Measurements from ENCODE around the gene FCRL3. TPM values are rescaled to one million over a fixed set of nuclear protein-coding genes. Genes with fewer than 3 reads are reported as not detected.

FCRL3 gene
- total RNA-seq, 2 donors from 2014 or later, result 3.4 to 8.8 TPM

GRCh38 chr1:157703981-157704380 is 3.4 kb upstream of the FCRL3 start:
- Mint-ChIP-seq H3K4me1 (no peaks in the 10 kb centered on the region), H3K27me3 (peaks cover 19% of the 10 kb centered on the region), H3K4me3 (no peak overlapping the region), H3K27ac (no peak overlapping the region), H3K36me3 (ENCODE audit: low read depth) (peaks cover 2% of the 10 kb centered on the region)
- ATAC-seq (no peak), DNase-seq (no peak)
- H3K9me3 ChIP-seq (ENCODE audit: control insufficient read depth, low read length, poor library complexity, severe bottlenecking), result peaks cover 2% of the 10 kb centered on the region

GRCh38 chr1:157702308-157702825 is 1.8 kb upstream of the FCRL3 start:
- Mint-ChIP-seq H3K4me3 (no peak overlapping the region), H3K4me1 (peaks cover 2% of the 10 kb centered on the region), H3K27ac (no peak overlapping the region), H3K36me3 (ENCODE audit: low read depth) (peaks cover 2% of the 10 kb centered on the region), H3K27me3 (peaks cover 35% of the 10 kb centered on the region)
- H3K9me3 ChIP-seq (ENCODE audit: control insufficient read depth, low read length, poor library complexity, severe bottlenecking), result peaks cover 2% of the 10 kb centered on the region
- ATAC-seq (no peak), DNase-seq (no peak)

GRCh38 chr1:157700305-157700704 is 264 bp downstream of the FCRL3 start:
- Mint-ChIP-seq H3K27ac (no peak overlapping the region), H3K36me3 (ENCODE audit: low read depth) (peaks cover 2% of the 10 kb centered on the region), H3K27me3 (peaks cover 52% of the 10 kb centered on the region), H3K4me3 (peak overlapping the region; percentile 41), H3K4me1 (peaks cover 3% of the 10 kb centered on the region)
- peaks cover 2% of the 10 kb centered on the region for H3K9me3 ChIP-seq (ENCODE audit: control insufficient read depth, low read length, poor library complexity, severe bottlenecking)
- DNase-seq (no peak), ATAC-seq (no peak)

GRCh38 chr1:157697781-157698569 is 2.6 kb downstream of the FCRL3 start:
- no peak for ATAC-seq
- peaks cover 69% of the 10 kb centered on the region for H3K27me3 Mint-ChIP-seq
- no peaks in the 10 kb centered on the region for H3K9me3 ChIP-seq (ENCODE audit: control insufficient read depth, low read length, poor library complexity, severe bottlenecking)
- peaks cover 5% of the 10 kb centered on the region for H3K36me3 Mint-ChIP-seq (ENCODE audit: low read depth)
- no peak for DNase-seq
- no peak overlapping the region for H3K27ac Mint-ChIP-seq
- peak overlapping the region; percentile 16 for H3K4me3 Mint-ChIP-seq
- peaks cover 7% of the 10 kb centered on the region for H3K4me1 Mint-ChIP-seq

GRCh38 chr1:157696966-157697628 is 3.5 kb downstream of the FCRL3 start:
- no peak for ATAC-seq
- no peaks in the 10 kb centered on the region for H3K9me3 ChIP-seq (ENCODE audit: control insufficient read depth, low read length, poor library complexity, severe bottlenecking)
- no peak for DNase-seq
- H3K27ac Mint-ChIP-seq, result no peak overlapping the region
- peaks cover 69% of the 10 kb centered on the region for H3K27me3 Mint-ChIP-seq
- peaks cover 5% of the 10 kb centered on the region for H3K36me3 Mint-ChIP-seq (ENCODE audit: low read depth)
- H3K4me3 Mint-ChIP-seq, result no peak overlapping the region
- H3K4me1 Mint-ChIP-seq, result peaks cover 7% of the 10 kb centered on the region

- Mint-ChIP-seq H3K36me3 (ENCODE audit: low read depth) (peaks cover 5% of the 10 kb centered on the region), H3K4me3 (peak overlapping the region; percentile 39), H3K27me3 (peaks cover 64% of the 10 kb centered on the region), H3K4me1 (peaks cover 8% of the 10 kb centered on the region), H3K27ac (no peak overlapping the region)
- ATAC-seq (no peak), DNase-seq (no peak)
- H3K9me3 ChIP-seq (ENCODE audit: control insufficient read depth, low read length, poor library complexity, severe bottlenecking), result no peaks in the 10 kb centered on the region
Measured at GRCh38 chr1:157695417-157695816, 5.2 kb downstream of the FCRL3 start.

GRCh38 chr1:157691285-157691920 is 9.2 kb downstream of the FCRL3 start:
- ATAC-seq (no peak), DNase-seq (no peak)
- no peak overlapping the region for H3K27ac Mint-ChIP-seq
- H3K4me3 Mint-ChIP-seq, result no peak overlapping the region
- no peaks in the 10 kb centered on the region for H3K9me3 ChIP-seq (ENCODE audit: control insufficient read depth, low read length, poor library complexity, severe bottlenecking)
- H3K4me1 Mint-ChIP-seq, result peaks cover 6% of the 10 kb centered on the region
- peaks cover 24% of the 10 kb centered on the region for H3K27me3 Mint-ChIP-seq
- peaks cover 3% of the 10 kb centered on the region for H3K36me3 Mint-ChIP-seq (ENCODE audit: low read depth)

GRCh38 chr1:157682710-157683437 is 17.7 kb downstream of the FCRL3 start:
- ATAC-seq, result no peak
- peaks cover 23% of the 10 kb centered on the region for H3K27me3 Mint-ChIP-seq

GRCh38 chr1:157678721-157679120 is 21.8 kb downstream of the FCRL3 start:
- DNase-seq (no peak), ATAC-seq (no peak)
- Mint-ChIP-seq H3K27me3 (peaks cover 21% of the 10 kb centered on the region), H3K36me3 (ENCODE audit: low read depth) (no peaks in the 10 kb centered on the region), H3K27ac (no peak overlapping the region), H3K4me3 (no peak overlapping the region), H3K4me1 (no peaks in the 10 kb centered on the region)
- H3K9me3 ChIP-seq (ENCODE audit: control insufficient read depth, low read length, poor library complexity, severe bottlenecking), result no peaks in the 10 kb centered on the region

More at GRCh38 chr1:157682710-157683437, 17.7 kb downstream of the FCRL3 start:
- Mint-ChIP-seq H3K4me3 (no peak overlapping the region), H3K4me1 (no peaks in the 10 kb centered on the region), H3K36me3 (ENCODE audit: low read depth) (no peaks in the 10 kb centered on the region), H3K27ac (no peak overlapping the region)
- no peak for DNase-seq
- no peaks in the 10 kb centered on the region for H3K9me3 ChIP-seq (ENCODE audit: control insufficient read depth, low read length, poor library complexity, severe bottlenecking)

GRCh38 chr1:157673008-157673407 is 27.6 kb downstream of the FCRL3 start:
- H3K27ac Mint-ChIP-seq, result no peak overlapping the region
- H3K27me3 Mint-ChIP-seq, result peaks cover 9% of the 10 kb centered on the region
- H3K9me3 ChIP-seq (ENCODE audit: control insufficient read depth, low read length, poor library complexity, severe bottlenecking), result no peaks in the 10 kb centered on the region
- H3K36me3 Mint-ChIP-seq (ENCODE audit: low read depth), result peaks cover 3% of the 10 kb centered on the region
- DNase-seq (no peak), ATAC-seq (no peak)
- no peak overlapping the region for H3K4me3 Mint-ChIP-seq
- no peaks in the 10 kb centered on the region for H3K4me1 Mint-ChIP-seq

GRCh38 chr1:157671895-157672294 is 28.7 kb downstream of the FCRL3 start:
- ATAC-seq (no peak), DNase-seq (no peak)
- Mint-ChIP-seq H3K27ac (no peak overlapping the region), H3K27me3 (peaks cover 5% of the 10 kb centered on the region), H3K4me3 (no peak overlapping the region), H3K36me3 (ENCODE audit: low read depth) (peaks cover 3% of the 10 kb centered on the region), H3K4me1 (no peaks in the 10 kb centered on the region)
- H3K9me3 ChIP-seq (ENCODE audit: control insufficient read depth, low read length, poor library complexity, severe bottlenecking), result no peaks in the 10 kb centered on the region

- Mint-ChIP-seq H3K27ac (no peak overlapping the region), H3K4me3 (no peak overlapping the region), H3K36me3 (ENCODE audit: low read depth) (peaks cover 2% of the 10 kb centered on the region), H3K4me1 (peaks cover 3% of the 10 kb centered on the region), H3K27me3 (peaks cover 22% of the 10 kb centered on the region)
- ATAC-seq, result no peak
- no peak for DNase-seq
- no peaks in the 10 kb centered on the region for H3K9me3 ChIP-seq (ENCODE audit: control insufficient read depth, low read length, poor library complexity, severe bottlenecking)
Measured at GRCh38 chr1:157659576-157660247, 40.9 kb downstream of the FCRL3 start.

Measured in T-helper 17 cell (primary cell).